ENCODE data around the gene MEX3D. TPM values are rescaled to one million over a fixed set of nuclear protein-coding genes. Genes with fewer than 3 reads are reported as not detected.
"Not testable (repeated sequence)": the region's sequence is repeated elsewhere in the genome, so short reads cannot be mapped to it uniquely, and the experiment has no call there.

Gene MEX3D
- total RNA-seq, 1 donor from 2014 or later = 52.1 TPM

- no peaks in the 10 kb centered on the region for H3K36me3 Mint-ChIP-seq (ENCODE audit: low read depth, unreplicated experiment)
- DNase-seq (ENCODE audit: low read depth) = no peak
- peaks cover 7% of the 10 kb centered on the region for H4K20me1 ChIP-seq (ENCODE audit: insufficient read depth, low read length)
- H3K4me3 Mint-ChIP-seq (ENCODE audit: unreplicated experiment) = no peak overlapping the region
- no peak overlapping the region for H3K9ac ChIP-seq (ENCODE audit: low read length)
- no peak for TF ChIP-seq EZH2 (IDR thresholded peaks at IDR 0.05; ENCODE audit: insufficient read depth, low read length)
- TF ChIP-seq CTCF (IDR thresholded peaks at IDR 0.05; ENCODE audit: insufficient read depth, low read depth, low read length) = no peak
- FAIRE-seq = no peak
- H3K36me3 ChIP-seq (ENCODE audit: insufficient read depth, low read length) = no peaks in the 10 kb centered on the region
- no peaks in the 10 kb centered on the region for H3K4me1 Mint-ChIP-seq (ENCODE audit: low read depth, unreplicated experiment)
- no peak overlapping the region for H3K27ac Mint-ChIP-seq (ENCODE audit: unreplicated experiment)
- no peaks in the 10 kb centered on the region for H3K9me3 ChIP-seq (ENCODE audit: insufficient read depth, low read depth, low read length)
- no peaks in the 10 kb centered on the region for H3K4me1 ChIP-seq (ENCODE audit: insufficient read depth, low read length)
- no peak overlapping the region for H2AFZ ChIP-seq (ENCODE audit: low read depth, low read length)
- no peaks in the 10 kb centered on the region for H3K27me3 ChIP-seq (ENCODE audit: insufficient read depth, low read length)
- H3K4me2 ChIP-seq (ENCODE audit: low read length) = no peak overlapping the region
- H3K79me2 ChIP-seq (ENCODE audit: insufficient read depth, low read length) = peaks cover 4% of the 10 kb centered on the region
- H3K4me3 ChIP-seq (ENCODE audit: insufficient read depth, low read depth, low read length) = no peak overlapping the region
- no peak overlapping the region for H3K27ac ChIP-seq (ENCODE audit: low read depth, low read length)
- no peaks in the 10 kb centered on the region for H3K9me3 Mint-ChIP-seq (ENCODE audit: unreplicated experiment)
- H3K27me3 Mint-ChIP-seq (ENCODE audit: low read depth, unreplicated experiment) = no peaks in the 10 kb centered on the region
Measured at GRCh38 chr19:1551068-1552040, 16.8 kb downstream of the MEX3D start.

GRCh38 chr19:1549332-1549945 lies 18.7 kb downstream of the MEX3D start:
- H3K27me3 ChIP-seq (ENCODE audit: insufficient read depth, low read length) = no peaks in the 10 kb centered on the region
- Mint-ChIP-seq H3K9me3 (ENCODE audit: unreplicated experiment) (no peaks in the 10 kb centered on the region), H3K27ac (ENCODE audit: unreplicated experiment) (no peak overlapping the region), H3K27me3 (ENCODE audit: low read depth, unreplicated experiment) (peaks cover 8% of the 10 kb centered on the region), H3K4me3 (ENCODE audit: unreplicated experiment) (no peak overlapping the region), H3K36me3 (ENCODE audit: low read depth, unreplicated experiment) (no peaks in the 10 kb centered on the region), H3K4me1 (ENCODE audit: low read depth, unreplicated experiment) (no peaks in the 10 kb centered on the region)
- no peak for FAIRE-seq
- no peaks in the 10 kb centered on the region for H3K4me1 ChIP-seq (ENCODE audit: insufficient read depth, low read length)
- H2AFZ ChIP-seq (ENCODE audit: low read depth, low read length) = no peak overlapping the region
- H3K9ac ChIP-seq (ENCODE audit: low read length) = no peak overlapping the region
- no peak overlapping the region for H3K4me3 ChIP-seq (ENCODE audit: insufficient read depth, low read depth, low read length)
- H3K27ac ChIP-seq (ENCODE audit: low read depth, low read length) = no peak overlapping the region
- TF ChIP-seq EZH2 (IDR thresholded peaks at IDR 0.05; ENCODE audit: insufficient read depth, low read length) = no peak
- no peaks in the 10 kb centered on the region for H3K9me3 ChIP-seq (ENCODE audit: insufficient read depth, low read depth, low read length)
- no peak overlapping the region for H3K4me2 ChIP-seq (ENCODE audit: low read length)
- H3K36me3 ChIP-seq (ENCODE audit: insufficient read depth, low read length) = no peaks in the 10 kb centered on the region
- H4K20me1 ChIP-seq (ENCODE audit: insufficient read depth, low read length) = peaks cover 5% of the 10 kb centered on the region
- no peak for DNase-seq (ENCODE audit: low read depth)
- no peaks in the 10 kb centered on the region for H3K79me2 ChIP-seq (ENCODE audit: insufficient read depth, low read length)

- Histone ChIP-seq H3K36me3 (ENCODE audit: insufficient read depth, low read length) (no peaks in the 10 kb centered on the region), H2AFZ (ENCODE audit: low read depth, low read length) (no peak overlapping the region), H3K27ac (ENCODE audit: low read depth, low read length) (no peak overlapping the region), H3K79me2 (ENCODE audit: insufficient read depth, low read length) (no peaks in the 10 kb centered on the region), H3K9me3 (ENCODE audit: insufficient read depth, low read depth, low read length) (peaks cover 2% of the 10 kb centered on the region), H3K4me2 (ENCODE audit: low read length) (no peak overlapping the region), H3K4me3 (ENCODE audit: insufficient read depth, low read depth, low read length) (no peak overlapping the region), H3K4me1 (ENCODE audit: insufficient read depth, low read length) (no peaks in the 10 kb centered on the region), H3K27me3 (ENCODE audit: insufficient read depth, low read length) (no peaks in the 10 kb centered on the region), H3K9ac (ENCODE audit: low read length) (no peak overlapping the region), H4K20me1 (ENCODE audit: insufficient read depth, low read length) (no peaks in the 10 kb centered on the region)
- Mint-ChIP-seq H3K4me1 (ENCODE audit: low read depth, unreplicated experiment) (no peaks in the 10 kb centered on the region), H3K36me3 (ENCODE audit: low read depth, unreplicated experiment) (no peaks in the 10 kb centered on the region), H3K27ac (ENCODE audit: unreplicated experiment) (no peak overlapping the region), H3K27me3 (ENCODE audit: low read depth, unreplicated experiment) (peaks cover 20% of the 10 kb centered on the region), H3K9me3 (ENCODE audit: unreplicated experiment) (no peaks in the 10 kb centered on the region), H3K4me3 (ENCODE audit: unreplicated experiment) (no peak overlapping the region)
- no peak for FAIRE-seq
- TF ChIP-seq EZH2 (IDR thresholded peaks at IDR 0.05; ENCODE audit: insufficient read depth, low read length) = no peak
- no peak for TF ChIP-seq CTCF (IDR thresholded peaks at IDR 0.05; ENCODE audit: insufficient read depth, low read depth, low read length)
- DNase-seq (ENCODE audit: low read depth) = no peak
Measured at GRCh38 chr19:1540365-1540925, 27.7 kb downstream of the MEX3D start.

- H3K4me2 ChIP-seq (ENCODE audit: low read length); DNase-seq (ENCODE audit: low read depth); H3K79me2 ChIP-seq (ENCODE audit: insufficient read depth, low read length); H3K27ac ChIP-seq (ENCODE audit: low read depth, low read length); H3K9me3 Mint-ChIP-seq (ENCODE audit: unreplicated experiment); H3K27ac Mint-ChIP-seq (ENCODE audit: unreplicated experiment); H3K4me1 ChIP-seq (ENCODE audit: insufficient read depth, low read length); H3K4me1 Mint-ChIP-seq (ENCODE audit: low read depth, unreplicated experiment); H3K36me3 ChIP-seq (ENCODE audit: insufficient read depth, low read length); FAIRE-seq; H4K20me1 ChIP-seq (ENCODE audit: insufficient read depth, low read length); H2AFZ ChIP-seq (ENCODE audit: low read depth, low read length); H3K4me3 ChIP-seq (ENCODE audit: insufficient read depth, low read depth, low read length); H3K4me3 Mint-ChIP-seq (ENCODE audit: unreplicated experiment); H3K27me3 ChIP-seq (ENCODE audit: insufficient read depth, low read length); H3K36me3 Mint-ChIP-seq (ENCODE audit: low read depth, unreplicated experiment); H3K9me3 ChIP-seq (ENCODE audit: insufficient read depth, low read depth, low read length); H3K9ac ChIP-seq (ENCODE audit: low read length): not testable (repeated sequence)
- peaks cover 19% of the 10 kb centered on the region for H3K27me3 Mint-ChIP-seq (ENCODE audit: low read depth, unreplicated experiment)
Measured at GRCh38 chr19:1539749-1540148, 28.4 kb downstream of the MEX3D start.
